ENCODE data around the gene DYNC2LI1. TPM values are rescaled to one million over a fixed set of nuclear protein-coding genes. Genes with fewer than 3 reads are reported as not detected.

DYNC2LI1 gene
- 14.1 and 20.6 TPM in 2 replicates for total RNA-seq

DNA sequence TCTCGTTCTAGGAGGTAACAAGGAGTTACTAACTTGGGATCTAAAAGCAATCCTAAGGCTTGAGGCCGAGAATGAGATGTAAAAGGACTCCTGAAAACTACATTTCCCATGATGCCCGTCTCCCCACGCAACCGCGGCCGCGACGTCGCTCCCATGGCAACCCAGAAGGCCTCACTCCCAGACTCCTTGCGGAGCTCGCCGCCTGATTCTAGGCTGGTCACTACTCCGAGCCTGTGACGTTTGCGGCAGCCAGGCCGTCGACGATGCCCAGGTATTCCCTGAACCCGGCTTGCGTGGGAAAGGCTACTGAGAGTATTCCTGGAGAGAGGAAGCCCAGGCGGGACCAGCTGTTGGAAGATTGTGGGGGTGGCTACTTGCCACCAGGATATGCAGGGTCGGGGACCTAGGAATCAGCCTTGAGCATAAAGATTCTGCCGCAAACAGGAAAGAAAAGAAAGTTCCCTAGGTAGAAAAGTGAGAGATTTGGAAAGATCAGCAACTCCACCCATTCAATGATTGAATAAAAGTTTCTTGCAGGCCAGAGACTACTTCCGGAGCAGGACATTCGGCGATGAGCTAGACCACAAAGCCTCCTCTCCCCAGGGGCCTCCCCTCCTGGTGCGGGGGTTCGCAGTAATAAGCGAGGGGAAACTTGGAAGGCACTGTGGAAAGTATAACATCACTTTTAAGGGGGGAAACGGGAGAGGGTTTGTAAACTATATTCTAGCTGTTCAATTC lies at the start of gene DYNC2LI1:
DYNC2LI1 (plus strand) TSS at position 164 of the 738 bp plus-strand sequence; CDS start at position 264, 100 bp downstream.

DNA sequence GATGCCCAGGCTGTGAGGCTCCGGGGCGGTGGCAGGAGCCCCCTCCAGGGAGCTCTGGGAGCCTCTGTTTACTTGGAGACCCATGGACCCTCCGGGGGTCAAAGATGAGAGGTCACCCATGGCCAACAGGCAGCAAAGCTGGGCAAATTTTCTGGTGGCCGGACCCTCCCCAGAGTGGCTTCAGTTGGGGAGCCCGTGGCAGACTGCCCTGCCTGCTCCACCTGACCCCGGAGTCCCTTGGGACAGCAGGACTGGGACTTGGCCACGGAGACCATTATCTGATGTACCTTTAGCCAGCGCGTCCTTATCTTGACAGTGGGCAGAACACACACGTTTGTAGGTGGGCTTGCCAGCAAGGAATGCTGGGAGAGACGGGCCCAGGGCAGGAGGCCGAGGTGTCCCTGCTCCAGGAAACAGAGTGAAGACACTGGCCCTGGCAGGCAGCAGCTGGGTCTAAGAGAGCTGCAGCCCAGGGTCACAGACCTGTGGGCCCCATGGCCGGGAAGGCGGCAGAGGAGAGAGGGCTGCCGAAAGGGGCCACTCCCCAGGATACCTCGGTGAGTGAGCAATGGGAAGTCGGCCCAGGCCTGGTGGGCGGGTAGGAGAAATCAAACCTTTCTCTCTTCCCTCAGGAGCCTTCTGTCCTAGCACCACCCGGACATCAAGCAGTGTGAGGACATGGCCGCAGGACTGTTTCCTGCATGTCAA lies 64.9 kb downstream of the DYNC2LI1 start, which contains the start of the genes ABCG5 and ABCG8:
ABCG5 (minus strand) TSS at position 280 of the 708 bp plus-strand sequence; CDS start at position 120, 160 bp downstream.
ABCG8 (plus strand) TSS at position 412 of the 708 bp plus-strand sequence; CDS start at position 495, 83 bp downstream.

Other genes with a start within 250 kb of the DYNC2LI1 start
- 13.7 and 20.9 TPM in 2 replicates for gene THADA, start 178.0 kb upstream of the DYNC2LI1 start, total RNA-seq
- gene PLEKHH2, start 136.8 kb upstream of the DYNC2LI1 start, total RNA-seq: 1.1 and 2.5 TPM in 2 replicates
- 0.21 and 2.2 TPM in 2 replicates for gene C1GALT1C1L, start 97.6 kb upstream of the DYNC2LI1 start, total RNA-seq
- not detected in 2 replicates for gene ABCG5, start 64.8 kb downstream of the DYNC2LI1 start, total RNA-seq
- gene ABCG8, start 64.9 kb downstream of the DYNC2LI1 start, total RNA-seq: not detected in 2 replicates
- 59.9 and 64.7 TPM in 2 replicates for gene LRPPRC, start 221.9 kb downstream of the DYNC2LI1 start, total RNA-seq

All from airway epithelial cell (primary cell).